COLO668 (cell line): ENCODE results near the gene ZNF79.
"Not testable (repeated sequence)": the region's sequence is repeated elsewhere in the genome, so short reads cannot be mapped to it uniquely, and the experiment has no call there.

Source experiments
- DNase-seq: peaks from one replicate; lab custom pipeline; 2025; ENCODE audit not compliant: unreplicated experiment; lab: John Stamatoyannopoulos, UW

ZNF79 gene

GRCh38 chr9:127451858-127452656, 27.9 kb downstream of the ZNF79 start:
- DNase-seq = peak; percentile 61

- peak; percentile 36 for DNase-seq
These were observed 28.5 kb downstream of the ZNF79 start for GRCh38 chr9:127452691-127453090.

GRCh38 chr9:127455324-127455992, 31.3 kb downstream of the ZNF79 start:
- DNase-seq = peak; percentile 31

GRCh38 chr9:127457191-127457878, 33.2 kb downstream of the ZNF79 start:
- DNase-seq = no peak

GRCh38 chr9:127458921-127459320, 34.7 kb downstream of the ZNF79 start:
- no peak for DNase-seq

GRCh38 chr9:127463382-127463781, 39.2 kb downstream of the ZNF79 start:
- DNase-seq = no peak

GRCh38 chr9:127463911-127464310, 39.7 kb downstream of the ZNF79 start:
- no peak for DNase-seq

- not testable (repeated sequence) for DNase-seq
These were observed 42.3 kb downstream of the ZNF79 start for GRCh38 chr9:127466407-127466917.

GRCh38 chr9:127467621-127468020, 43.4 kb downstream of the ZNF79 start:
- no peak for DNase-seq

- no peak for DNase-seq
These were observed 46.5 kb downstream of the ZNF79 start for GRCh38 chr9:127470662-127471061.

- no peak for DNase-seq
These were observed 49.3 kb downstream of the ZNF79 start for GRCh38 chr9:127473501-127473900.

GRCh38 chr9:127473932-127474331, 49.8 kb downstream of the ZNF79 start:
- DNase-seq = no peak

- DNase-seq = no peak
These were observed 50.4 kb downstream of the ZNF79 start for GRCh38 chr9:127474592-127474991.

GRCh38 chr9:127479507-127480081, 55.4 kb downstream of the ZNF79 start:
- DNase-seq = no peak

- no peak for DNase-seq
These were observed 58.5 kb downstream of the ZNF79 start for GRCh38 chr9:127482662-127483061.

- no peak for DNase-seq
These were observed 61.8 kb downstream of the ZNF79 start for GRCh38 chr9:127485995-127486394.

- DNase-seq = no peak
These were observed 64.8 kb downstream of the ZNF79 start for GRCh38 chr9:127488946-127489345.

- DNase-seq = no peak
These were observed 65.4 kb downstream of the ZNF79 start for GRCh38 chr9:127489471-127490115.

- DNase-seq = no peak
These were observed 66.5 kb downstream of the ZNF79 start for GRCh38 chr9:127490535-127491230.

GRCh38 chr9:127491516-127491915, 67.3 kb downstream of the ZNF79 start:
- no peak for DNase-seq
